ENCODE results near the gene CLCNKB. TPM values are rescaled to one million over a fixed set of nuclear protein-coding genes. Genes with fewer than 3 reads are reported as not detected.
"Not testable (repeated sequence)": the region's sequence is repeated elsewhere in the genome, so short reads cannot be mapped to it uniquely, and the experiment has no call there.

The CLCNKB gene
- polyA plus RNA-seq, 1 donor: not detected

DNA sequence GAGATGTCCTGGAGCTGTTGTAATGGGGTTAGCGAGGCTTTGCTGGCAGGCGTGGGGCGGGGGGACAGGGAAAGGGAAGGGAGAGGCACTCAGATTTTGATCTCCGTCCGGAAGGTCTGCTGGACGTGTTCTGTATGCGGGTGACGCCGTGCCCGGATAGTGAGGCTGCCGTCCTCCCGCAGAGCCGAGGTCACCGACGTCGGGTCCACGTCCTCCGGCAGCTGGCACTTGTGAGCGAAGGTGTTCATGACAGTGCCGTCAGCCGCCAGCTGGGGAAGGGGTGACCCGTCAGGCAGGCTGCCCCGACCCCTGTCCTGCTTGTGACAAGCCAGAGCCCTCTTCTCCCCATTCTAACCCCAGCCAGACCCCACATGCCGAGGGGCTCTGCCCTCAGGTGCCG is 28.1 kb upstream of the CLCNKB start:
- no peak for DNase-seq

GRCh38 chr1:16015960-16016901 is 27.4 kb upstream of the CLCNKB start:
- DNase-seq: no peak

DNA sequence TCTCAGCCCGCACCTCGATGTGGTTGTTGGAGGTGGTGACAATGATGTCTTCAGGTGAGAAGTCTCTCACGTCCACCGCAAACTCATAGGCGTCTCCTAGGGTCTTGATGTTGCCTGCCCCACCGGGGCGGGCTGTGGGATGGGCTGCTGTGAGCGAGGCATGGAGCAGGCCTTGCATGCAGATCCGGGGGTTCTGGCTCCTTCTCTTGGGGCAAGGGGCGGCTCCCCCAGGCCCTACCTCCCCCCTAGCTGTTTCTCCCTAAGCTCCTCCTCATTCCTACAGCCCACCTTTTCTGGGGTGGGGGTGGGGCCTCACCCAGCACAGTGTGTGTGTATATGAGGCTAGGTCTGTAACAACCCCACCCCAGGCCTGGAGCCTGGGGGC is 26.5 kb upstream of the CLCNKB start:
- DNase-seq: no peak

GRCh38 chr1:16017461-16018303 is 25.9 kb upstream of the CLCNKB start, which contains the start of gene HSPB7:
TSS of gene HSPB7 (minus strand) at chr1:16018043. CDS start at chr1:16017963, 80 bp downstream.
- peak; percentile 92 for DNase-seq

GRCh38 chr1:16018308-16018707 is 25.3 kb upstream of the CLCNKB start:
- DNase-seq: no peak

DNA sequence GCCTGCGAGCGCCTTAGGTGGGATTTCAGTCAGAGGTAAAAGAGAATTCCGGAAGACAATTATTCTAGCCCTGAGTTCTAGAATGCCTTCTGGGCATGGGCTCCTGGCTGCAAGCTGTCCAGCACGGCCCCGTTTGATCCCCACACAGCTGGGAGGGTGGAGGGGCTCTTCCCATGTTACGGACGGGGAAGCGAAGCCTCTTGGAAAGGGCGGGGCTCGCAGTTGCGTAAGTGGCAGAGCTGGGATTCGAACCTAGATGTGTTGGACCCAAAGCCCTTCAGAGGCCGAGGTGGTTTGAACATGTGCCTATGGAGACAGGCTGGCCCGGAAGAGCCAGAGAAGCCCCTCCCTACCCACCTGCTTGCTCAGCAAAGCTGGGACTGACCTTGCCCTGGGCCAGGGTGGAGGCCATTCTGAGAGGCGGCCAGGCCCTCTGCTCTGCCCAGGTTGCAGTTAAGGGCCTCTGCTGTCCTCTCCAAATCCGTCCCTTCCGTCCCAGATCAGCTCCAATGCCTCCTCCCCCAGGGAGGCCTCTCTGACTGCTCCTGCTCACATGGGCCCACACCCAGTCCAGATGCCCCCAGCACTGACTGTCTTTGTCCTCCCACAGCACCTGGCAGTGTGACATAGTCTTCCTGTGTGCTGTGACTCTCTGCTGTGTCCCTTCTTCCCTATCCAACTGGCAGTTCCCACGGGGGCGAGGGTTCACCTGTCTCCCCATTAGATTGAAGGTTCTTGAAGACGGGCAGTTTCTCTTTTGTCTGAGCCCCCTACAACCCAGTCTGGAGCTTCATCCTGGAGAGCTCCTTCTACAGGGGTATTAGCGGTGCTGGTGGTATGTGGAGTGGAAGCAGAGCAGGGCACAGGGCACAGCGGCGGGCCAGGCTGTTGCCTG is 24.6 kb upstream of the CLCNKB start:
- DNase-seq: no peak

DNA sequence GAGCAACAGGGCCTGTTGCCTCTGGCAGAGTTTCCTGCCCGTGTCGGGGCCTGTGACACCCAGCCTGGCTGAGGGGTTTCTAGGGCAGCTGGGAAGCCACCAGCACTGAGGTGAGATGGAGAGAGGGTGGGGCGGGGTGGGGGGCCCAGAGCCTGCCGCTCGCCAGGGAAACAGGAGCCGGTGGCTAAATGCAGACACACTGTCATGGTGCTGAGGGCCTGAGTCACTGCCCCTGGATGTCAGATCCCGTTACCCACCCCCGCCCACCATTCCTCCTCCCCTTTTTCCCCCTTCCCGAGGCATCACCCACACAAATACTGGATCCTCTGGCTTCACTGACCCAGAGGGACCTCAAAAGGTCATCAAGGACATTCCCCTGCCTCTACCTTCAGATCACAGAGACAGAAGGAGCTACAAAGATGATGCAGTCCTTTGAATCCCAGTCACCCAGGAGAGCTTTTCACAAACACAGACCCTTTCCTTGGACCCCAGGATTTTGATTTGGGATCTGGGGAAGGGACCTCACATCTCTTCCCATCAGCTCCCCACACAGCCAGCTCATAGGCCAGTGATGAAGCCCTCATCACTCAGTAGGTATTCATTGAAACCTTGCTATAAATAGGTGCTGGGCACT is 23.8 kb upstream of the CLCNKB start:
- DNase-seq: no peak

DNA sequence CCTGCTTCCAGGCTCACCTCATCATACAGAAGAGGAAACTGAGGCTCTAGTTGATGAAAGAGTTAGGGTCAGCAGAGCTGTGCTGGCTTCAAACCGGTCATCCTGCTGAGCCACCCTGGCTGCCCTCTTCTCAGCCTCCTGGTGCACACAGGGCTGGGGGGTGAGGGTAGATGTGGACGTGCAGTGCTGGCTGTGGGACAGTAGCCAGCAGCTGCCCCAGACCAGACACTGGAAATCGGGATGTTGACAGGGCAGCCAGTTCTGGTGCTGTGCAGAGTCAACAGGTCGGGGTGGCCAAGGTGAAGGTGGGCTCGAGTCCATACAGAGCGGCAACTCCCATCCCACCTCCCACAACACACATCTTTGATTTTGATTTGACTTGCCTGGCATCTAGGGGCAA is 23.3 kb upstream of the CLCNKB start:
- no peak for DNase-seq

DNA sequence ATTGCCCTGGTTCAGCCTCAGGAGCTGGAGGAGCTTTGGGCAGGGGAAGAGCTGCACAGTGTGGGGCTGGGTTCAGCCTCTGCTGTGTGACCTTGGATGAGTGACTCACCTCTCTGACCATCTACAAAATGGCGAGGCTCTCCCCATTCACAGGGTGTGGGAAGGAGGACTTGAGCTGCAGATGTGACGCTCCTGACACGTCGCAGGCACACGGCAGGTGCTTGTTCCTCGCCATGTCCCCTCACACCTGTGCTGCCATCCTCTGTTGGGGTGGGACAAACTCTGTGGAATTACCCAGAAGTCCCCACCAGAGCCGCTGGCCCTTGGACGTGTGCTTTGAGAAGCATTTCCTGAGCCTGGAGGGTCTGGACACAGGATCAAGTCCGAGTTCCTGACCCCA is 22.7 kb upstream of the CLCNKB start:
- DNase-seq: not testable (repeated sequence)

- DNase-seq: no peak
Observed at GRCh38 chr1:16021681-16022080, 21.9 kb upstream of the CLCNKB start, which contains the start of gene CLCNKA. TSS of gene CLCNKA (plus strand) at chr1:16022036. CDS start at chr1:16022620, 584 bp downstream.

GRCh38 chr1:16022393-16022792 is 21.2 kb upstream of the CLCNKB start:
- DNase-seq: no peak

DNA sequence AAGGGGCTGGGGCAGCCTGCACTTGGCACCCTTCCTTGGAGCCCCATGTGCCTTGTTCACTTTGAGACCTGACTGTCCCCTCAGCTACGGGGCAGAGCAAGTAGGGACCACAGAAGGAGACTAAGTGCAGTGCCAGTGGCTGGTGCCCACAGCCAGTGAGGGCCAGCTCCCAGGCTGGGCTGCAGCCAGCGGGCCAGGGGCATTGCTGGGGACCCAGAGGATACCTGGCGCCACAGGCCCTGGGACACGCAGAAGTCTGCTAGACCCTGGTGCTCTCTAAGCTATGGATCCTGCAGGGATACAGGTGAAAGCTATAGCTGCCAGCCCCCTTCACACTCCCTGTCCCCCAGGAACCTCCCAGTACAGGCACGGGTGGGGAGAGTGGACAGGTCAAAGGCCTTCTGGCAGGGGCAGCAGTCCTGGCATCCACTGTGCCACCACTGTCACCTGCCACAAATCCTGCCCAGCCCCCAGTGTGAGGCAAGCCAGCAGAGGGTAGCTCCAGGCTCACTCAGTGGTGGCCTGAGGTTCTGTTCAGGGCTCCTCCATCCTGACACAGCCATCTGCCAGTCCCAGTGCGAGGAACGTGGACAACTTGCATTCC is 20.4 kb upstream of the CLCNKB start:
- DNase-seq: no peak

DNA sequence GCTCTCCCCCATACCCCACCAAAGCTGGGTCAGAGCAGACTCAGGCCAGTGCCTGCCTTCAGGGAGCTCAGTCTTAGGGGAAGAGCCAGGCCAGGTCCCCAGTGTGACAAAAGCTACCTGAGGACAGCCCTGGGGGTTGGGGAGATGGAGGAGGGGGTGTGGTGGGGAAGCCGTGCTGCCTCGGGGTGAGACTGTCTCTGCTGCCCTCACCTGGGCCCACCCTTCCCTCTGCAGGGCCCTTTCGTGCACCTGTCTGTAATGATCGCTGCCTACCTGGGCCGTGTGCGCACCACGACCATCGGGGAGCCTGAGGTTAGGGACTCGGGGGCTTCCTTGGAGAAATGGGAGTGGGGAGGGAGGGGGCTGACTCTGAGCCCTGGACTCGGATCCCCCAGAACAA is 17.3 kb upstream of the CLCNKB start:
- not testable (repeated sequence) for DNase-seq

DNA sequence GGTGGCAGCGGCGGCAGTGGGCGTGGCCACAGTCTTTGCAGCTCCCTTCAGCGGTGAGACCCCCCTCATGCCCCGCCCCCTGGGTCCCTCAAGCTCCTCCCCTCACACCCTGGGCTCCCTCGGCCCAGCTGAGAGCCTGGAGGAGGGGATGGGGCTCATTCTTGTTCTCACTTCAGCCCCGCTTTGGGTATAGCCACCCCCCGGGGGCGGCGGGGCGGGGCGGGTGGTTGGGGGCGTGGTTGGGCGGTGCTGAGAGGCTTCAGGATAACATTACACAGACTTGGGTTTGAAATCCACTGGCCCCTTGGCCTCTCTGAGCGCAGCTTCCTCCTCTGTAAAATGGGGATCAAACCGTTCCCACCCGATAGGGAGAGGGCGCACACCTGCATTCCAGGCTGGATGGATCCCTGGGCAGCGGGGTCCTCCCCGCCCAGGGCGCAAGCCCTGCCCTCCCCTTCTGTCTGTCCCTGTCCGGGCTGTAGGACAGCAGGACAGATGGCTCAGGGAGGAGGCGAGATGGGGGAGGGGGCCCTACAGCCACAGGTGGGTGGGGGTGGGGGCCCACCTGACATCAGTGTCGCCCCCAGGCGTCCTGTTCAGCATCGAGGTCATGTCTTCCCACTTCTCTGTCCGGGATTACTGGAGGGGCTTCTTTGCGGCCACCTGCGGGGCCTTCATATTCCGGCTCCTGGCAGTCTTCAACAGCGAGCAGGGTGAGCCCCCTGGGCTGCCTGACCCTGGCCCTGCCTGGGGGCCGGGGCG is 16.7 kb upstream of the CLCNKB start:
- no peak for DNase-seq

DNA sequence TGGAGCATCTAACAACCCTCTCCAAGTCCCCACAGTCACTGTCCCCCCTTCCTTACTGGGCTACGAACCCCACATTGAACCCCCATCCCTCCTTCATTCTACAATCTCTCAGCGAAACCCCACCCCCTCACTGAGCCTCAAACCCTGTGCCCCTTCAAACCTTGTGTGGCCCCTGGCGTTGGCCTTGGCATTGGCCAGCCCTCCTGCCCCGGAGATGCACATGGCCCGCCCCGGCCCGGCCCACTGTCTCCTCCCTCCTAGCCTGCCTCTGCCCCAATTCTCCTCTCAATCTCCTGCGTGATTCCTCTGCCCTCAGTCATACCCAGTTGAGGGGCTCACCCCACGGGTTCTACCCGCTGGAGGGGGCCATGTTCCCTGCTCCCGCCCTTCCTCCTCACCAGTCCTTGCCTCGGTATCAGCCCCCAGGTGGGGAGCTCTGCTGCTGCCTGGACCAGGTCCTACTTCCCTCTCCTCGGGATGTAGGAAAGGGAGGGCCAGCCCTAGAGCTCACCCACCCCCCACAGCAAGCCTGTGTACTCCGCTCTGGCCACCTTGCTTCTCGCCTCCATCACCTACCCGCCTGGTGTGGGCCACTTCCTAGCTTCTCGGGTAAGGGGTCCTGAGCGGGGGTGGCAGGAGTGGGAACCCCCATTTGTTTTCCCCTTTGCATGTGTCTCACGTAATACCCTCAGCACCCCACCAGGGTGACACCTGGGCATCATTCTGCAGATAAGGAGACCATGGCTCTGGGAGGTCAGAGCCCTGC is 15.2 kb upstream of the CLCNKB start:
- no peak for DNase-seq

DNA sequence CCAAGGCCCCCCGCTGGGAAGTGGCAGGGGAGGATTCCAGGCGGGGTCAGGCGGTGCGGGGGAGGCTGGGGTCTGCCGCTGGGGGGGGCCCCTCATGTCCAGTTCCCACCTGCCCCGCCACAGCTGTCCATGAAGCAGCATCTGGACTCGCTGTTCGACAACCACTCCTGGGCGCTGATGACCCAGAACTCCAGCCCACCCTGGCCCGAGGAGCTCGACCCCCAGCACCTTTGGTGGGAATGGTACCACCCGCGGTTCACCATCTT is 14.6 kb upstream of the CLCNKB start:
- not testable (repeated sequence) for DNase-seq

DNA sequence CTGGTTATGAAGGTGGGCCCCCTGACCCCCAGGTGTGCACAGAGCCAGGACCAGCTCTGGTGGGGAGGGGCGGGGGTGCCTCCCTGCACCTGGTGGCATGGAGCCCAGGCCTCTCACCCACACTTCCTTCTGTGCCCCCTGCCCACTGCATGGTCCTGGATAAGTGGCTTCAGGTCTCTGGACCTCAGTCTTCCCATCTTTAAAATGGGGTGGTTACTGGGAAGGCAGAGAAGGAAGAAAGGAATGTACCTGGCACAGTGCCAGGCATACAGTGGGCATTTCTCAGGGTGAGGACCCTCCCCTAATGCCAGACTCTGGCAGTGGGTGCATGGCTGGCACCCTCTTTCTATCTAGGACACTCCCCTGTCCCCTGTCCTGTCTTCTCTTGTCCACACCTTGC is 14.3 kb upstream of the CLCNKB start:
- DNase-seq: no peak

- no peak for DNase-seq
Observed at GRCh38 chr1:16031551-16031950, 12.0 kb upstream of the CLCNKB start.

DNA sequence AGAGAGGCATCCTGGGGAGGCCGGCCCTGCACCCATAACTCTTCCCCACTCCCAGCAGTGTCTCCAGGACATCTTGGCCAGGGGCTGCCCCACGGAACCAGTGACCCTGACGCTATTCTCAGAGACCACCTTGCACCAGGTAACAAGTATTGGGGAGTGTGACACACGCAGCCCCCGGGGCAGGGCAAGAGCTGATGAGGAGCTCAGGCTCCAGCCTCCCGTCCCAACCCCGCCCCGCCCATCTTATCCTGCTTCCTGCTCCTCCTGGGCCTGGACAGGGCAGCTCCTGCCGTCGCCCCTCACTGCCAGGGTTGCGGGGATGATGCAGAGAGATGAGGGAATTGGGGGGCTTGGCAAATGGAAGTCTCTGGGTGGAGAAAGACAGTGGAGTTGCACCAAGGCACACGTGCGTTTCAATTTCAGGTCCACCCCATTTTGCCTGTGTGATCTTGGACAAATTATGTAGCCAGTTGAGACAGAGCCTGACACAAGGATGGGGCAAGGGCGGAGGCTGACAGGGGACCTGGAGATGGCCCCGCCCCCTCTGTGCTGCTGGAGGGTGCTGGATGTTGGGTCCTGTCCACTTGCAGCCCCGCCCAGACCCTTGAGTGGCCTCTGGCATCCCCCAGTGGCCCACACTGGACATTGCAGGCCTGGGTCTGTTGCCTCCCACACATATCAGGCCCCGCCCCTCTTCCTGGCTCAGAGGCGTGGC is 11.0 kb upstream of the CLCNKB start:
- peak; percentile 70 for DNase-seq
